Measurements from ENCODE around the gene ERBB4.

DNA sequence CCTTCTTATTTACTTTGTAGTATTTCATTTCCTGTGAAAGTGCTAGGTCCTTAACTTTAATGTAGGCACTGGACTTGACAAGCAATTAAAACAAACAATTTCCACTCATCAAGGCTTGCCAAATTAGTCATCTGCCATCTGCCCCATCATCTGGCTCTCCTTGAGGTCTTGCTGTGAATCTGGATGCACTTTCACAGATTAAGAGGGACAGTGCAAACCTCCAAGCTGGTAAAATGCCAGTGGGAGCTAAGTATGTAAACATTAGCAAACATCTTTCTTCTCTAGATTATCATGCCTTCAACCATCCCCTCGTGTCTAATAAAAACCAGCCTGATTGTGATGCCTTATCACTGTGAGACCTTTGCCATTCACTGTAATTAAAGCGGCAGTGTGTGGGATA is 402.9 kb downstream of the ERBB4 start:
- TF ChIP-seq, protein P1, sequence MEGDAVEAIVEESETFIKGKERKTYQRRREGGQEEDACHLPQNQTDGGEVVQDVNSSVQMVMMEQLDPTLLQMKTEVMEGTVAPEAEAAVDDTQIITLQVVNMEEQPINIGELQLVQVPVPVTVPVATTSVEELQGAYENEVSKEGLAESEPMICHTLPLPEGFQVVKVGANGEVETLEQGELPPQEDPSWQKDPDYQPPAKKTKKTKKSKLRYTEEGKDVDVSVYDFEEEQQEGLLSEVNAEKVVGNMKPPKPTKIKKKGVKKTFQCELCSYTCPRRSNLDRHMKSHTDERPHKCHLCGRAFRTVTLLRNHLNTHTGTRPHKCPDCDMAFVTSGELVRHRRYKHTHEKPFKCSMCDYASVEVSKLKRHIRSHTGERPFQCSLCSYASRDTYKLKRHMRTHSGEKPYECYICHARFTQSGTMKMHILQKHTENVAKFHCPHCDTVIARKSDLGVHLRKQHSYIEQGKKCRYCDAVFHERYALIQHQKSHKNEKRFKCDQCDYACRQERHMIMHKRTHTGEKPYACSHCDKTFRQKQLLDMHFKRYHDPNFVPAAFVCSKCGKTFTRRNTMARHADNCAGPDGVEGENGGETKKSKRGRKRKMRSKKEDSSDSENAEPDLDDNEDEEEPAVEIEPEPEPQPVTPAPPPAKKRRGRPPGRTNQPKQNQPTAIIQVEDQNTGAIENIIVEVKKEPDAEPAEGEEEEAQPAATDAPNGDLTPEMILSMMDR (IDR thresholded peaks at IDR 0.05; ENCODE audit: low read length): no peak
- no peak for TF ChIP-seq EZH2phosphoT487 (IDR thresholded peaks at IDR 0.05; ENCODE audit: low read length)
- TF ChIP-seq EZH2 (optimal IDR thresholded peaks at IDR 0.05; ENCODE audit: low read depth, low read length): no peak

Measured in MM.1S (cell line).